ENCODE data around the gene LTBP1.

The LTBP1 gene

GRCh38 chr2:33313039-33313438 lies 366.3 kb downstream of the LTBP1 start:
- no peak for DNase-seq (ENCODE audit: low read depth in 2 of 2)

- no peak for DNase-seq (ENCODE audit: low read depth in 2 of 2)
Observed at GRCh38 chr2:33314541-33314940, 367.8 kb downstream of the LTBP1 start.

- DNase-seq (ENCODE audit: low read depth in 2 of 2) = no peak
Observed at GRCh38 chr2:33316328-33316727, 369.6 kb downstream of the LTBP1 start.

GRCh38 chr2:33317369-33318007 lies 370.7 kb downstream of the LTBP1 start:
- no peak for DNase-seq (ENCODE audit: low read depth in 2 of 2)

- no peak for DNase-seq (ENCODE audit: low read depth in 2 of 2)
Observed at GRCh38 chr2:33318456-33318855, 371.7 kb downstream of the LTBP1 start.

GRCh38 chr2:33320573-33320972 lies 373.8 kb downstream of the LTBP1 start:
- DNase-seq (ENCODE audit: low read depth in 2 of 2) = no peak

GRCh38 chr2:33321236-33321771 lies 374.6 kb downstream of the LTBP1 start:
- DNase-seq (ENCODE audit: low read depth in 2 of 2) = peak; percentile 4 to 11

- DNase-seq (ENCODE audit: low read depth in 2 of 2) = no peak
Observed at GRCh38 chr2:33321876-33322483, 375.2 kb downstream of the LTBP1 start.

GRCh38 chr2:33322612-33323011 lies 375.9 kb downstream of the LTBP1 start:
- no peak for DNase-seq (ENCODE audit: low read depth in 2 of 2)

GRCh38 chr2:33323957-33324356 lies 377.2 kb downstream of the LTBP1 start:
- no peak for DNase-seq (ENCODE audit: low read depth in 2 of 2)

GRCh38 chr2:33326100-33326499 lies 379.3 kb downstream of the LTBP1 start:
- no peak for DNase-seq (ENCODE audit: low read depth in 2 of 2)

- no peak for DNase-seq (ENCODE audit: low read depth in 2 of 2)
Observed at GRCh38 chr2:33333433-33333832, 386.7 kb downstream of the LTBP1 start.

- DNase-seq (ENCODE audit: low read depth in 2 of 2) = no peak
Observed at GRCh38 chr2:33334083-33334482, 387.3 kb downstream of the LTBP1 start.

GRCh38 chr2:33335516-33335915 lies 388.8 kb downstream of the LTBP1 start:
- DNase-seq (ENCODE audit: low read depth in 2 of 2) = no peak

GRCh38 chr2:33336036-33336625 lies 389.4 kb downstream of the LTBP1 start:
- DNase-seq (ENCODE audit: low read depth in 2 of 2) = no peak

- no peak for DNase-seq (ENCODE audit: low read depth in 2 of 2)
Observed at GRCh38 chr2:33337385-33337960, 390.7 kb downstream of the LTBP1 start.

- no peak for DNase-seq (ENCODE audit: low read depth in 2 of 2)
Observed at GRCh38 chr2:33337981-33338380, 391.2 kb downstream of the LTBP1 start.

- no peak for DNase-seq (ENCODE audit: low read depth in 2 of 2)
Observed at GRCh38 chr2:33339269-33339668, 392.5 kb downstream of the LTBP1 start.

GRCh38 chr2:33340280-33340679 lies 393.5 kb downstream of the LTBP1 start:
- no peak for DNase-seq (ENCODE audit: low read depth in 2 of 2)

GRCh38 chr2:33342171-33342570 lies 395.4 kb downstream of the LTBP1 start:
- no peak for DNase-seq (ENCODE audit: low read depth in 2 of 2)

- no peak for DNase-seq (ENCODE audit: low read depth in 2 of 2)
Observed at GRCh38 chr2:33342705-33343104, 396.0 kb downstream of the LTBP1 start.

- DNase-seq (ENCODE audit: low read depth in 2 of 2) = no peak
Observed at GRCh38 chr2:33343387-33343895, 396.7 kb downstream of the LTBP1 start.

GRCh38 chr2:33344230-33344629 lies 397.5 kb downstream of the LTBP1 start:
- DNase-seq (ENCODE audit: low read depth in 2 of 2) = no peak
